ENCODE measurements around the gene AMD1.
"Not testable (repeated sequence)": the region's sequence is repeated elsewhere in the genome, so short reads cannot be mapped to it uniquely, and the experiment has no call there.

The AMD1 gene

GRCh38 chr6:110878751-110879522 lies 4.4 kb downstream of the AMD1 start:
- DNase-seq = no peak

- DNase-seq = no peak
Measured at GRCh38 chr6:110880651-110881050, 6.1 kb downstream of the AMD1 start.

GRCh38 chr6:110881546-110882273 lies 7.1 kb downstream of the AMD1 start:
- no peak for DNase-seq

GRCh38 chr6:110882274-110882619 lies 7.7 kb downstream of the AMD1 start:
- DNase-seq = no peak

- DNase-seq = no peak
Measured at GRCh38 chr6:110882824-110883554, 8.4 kb downstream of the AMD1 start.

GRCh38 chr6:110884321-110884720 lies 9.7 kb downstream of the AMD1 start:
- no peak for DNase-seq

GRCh38 chr6:110885526-110885925 lies 10.9 kb downstream of the AMD1 start:
- no peak for DNase-seq

- no peak for DNase-seq
Measured at GRCh38 chr6:110886555-110887167, 12.1 kb downstream of the AMD1 start.

- no peak for DNase-seq
Measured at GRCh38 chr6:110890288-110890687, 15.7 kb downstream of the AMD1 start.

- no peak for DNase-seq
Measured at GRCh38 chr6:110895907-110896608, 21.5 kb downstream of the AMD1 start.

- DNase-seq = no peak
Measured at GRCh38 chr6:110897433-110897832, 22.8 kb downstream of the AMD1 start.

- no peak for DNase-seq
Measured at GRCh38 chr6:110898111-110898510, 23.5 kb downstream of the AMD1 start.

- no peak for DNase-seq
Measured at GRCh38 chr6:110900028-110900598, 25.5 kb downstream of the AMD1 start.

- DNase-seq = not testable (repeated sequence)
Measured at GRCh38 chr6:110901601-110902000, 27.0 kb downstream of the AMD1 start.

GRCh38 chr6:110902091-110902490 lies 27.5 kb downstream of the AMD1 start:
- DNase-seq = no peak

- not testable (repeated sequence) for DNase-seq
Measured at GRCh38 chr6:110906273-110906672, 31.7 kb downstream of the AMD1 start.

- no peak for DNase-seq
Measured at GRCh38 chr6:110930781-110931180, 56.2 kb downstream of the AMD1 start.

GRCh38 chr6:110933912-110934311 lies 59.3 kb downstream of the AMD1 start:
- DNase-seq = no peak

GRCh38 chr6:110934381-110934898 lies 59.9 kb downstream of the AMD1 start:
- no peak for DNase-seq

GRCh38 chr6:110935171-110935570 lies 60.6 kb downstream of the AMD1 start:
- no peak for DNase-seq

- no peak for DNase-seq
Measured at GRCh38 chr6:110938171-110938570, 63.6 kb downstream of the AMD1 start.

Data from amniotic stem cell (primary cell).